K562 (cell line): ENCODE results near the gene RAB13. TPM values are rescaled to one million over a fixed set of nuclear protein-coding genes. Genes with fewer than 3 reads are reported as not detected.
"Not testable (repeated sequence)": the region's sequence is repeated elsewhere in the genome, so short reads cannot be mapped to it uniquely, and the experiment has no call there.

Experiments used
- ATAC-seq: fragments of 200-7000 bp; cut with Tn5 transposase; 3 replicates; pipeline ENCODE4 v1.9.1; 2020; ENCODE audit warnings: moderate library complexity
- BruUV-seq: library from RNA; stranded (reverse); fragments of 400-500 nt; replicated peaks from 2 replicates; lab custom pipeline; 2021; lab: Mats Ljungman, UMichigan
- CTCF ChIA-PET: fragments of 300-600 bp; formaldehyde crosslinking; extraction: SDS; loops from one replicate; lab custom pipeline; 2021; ENCODE audit warnings: low intra/inter-chr PET ratio; lab: Yijun Ruan, JAX
- POLR2A ChIA-PET: fragments of 300-600, 350-650 bp; sonication (Branson Sonifier 250); formaldehyde crosslinking; extraction: SDS; loops from one replicate; lab custom pipeline; 2021; ENCODE audit warnings: antibody characterized with exemption, inconsistent platforms; lab: Yijun Ruan, JAX
- DNase-seq, 4 experiments: peaks; one replicate each; pipeline versions ENCODE4 v3.0.0 to v3.0.0-alpha.2; 2011 to 2018; ENCODE audit warnings: low spot score in 3 of 4, mixed read lengths in 3 of 4; ENCODE audit errors: extremely low read depth in 1 of 4
- FAIRE-seq: peaks from 2 replicates; lab custom pipeline; 2011; peaks lifted over from hg19 to GRCh38; lab: Jason Lieb, UNC
- H2AFZ ChIP-seq: 2 replicates; pipeline ENCODE4 v1.6.0; 2011; ENCODE audit warnings: low read depth, low read length, control low read depth, inconsistent platforms
- H3K27ac ChIP-seq: fragments of 200-600 bp; 3 replicates; pipeline ENCODE4 v1.8.0; 2011; ENCODE audit warnings: low read depth, mild to moderate bottlenecking, control low read depth, inconsistent platforms, low read length, moderate library complexity, mixed read lengths; ENCODE audit errors: extremely low read depth
- H3K27me3 ChIP-seq, 2 experiments: fragments of 300-600 bp in 1 of 2; 2 replicates in 1 of 2; 3 replicates in 1 of 2; pipeline versions ENCODE4 v1.6.0 to v1.8.0; 2011; ENCODE audit warnings: inconsistent platforms in 2 of 2, low read length in 2 of 2, mild to moderate bottlenecking in 1 of 2, mixed read lengths in 1 of 2, moderate library complexity in 1 of 2; ENCODE audit not compliant: control insufficient read depth in 2 of 2, insufficient read depth in 2 of 2
- H3K36me3 ChIP-seq: fragments of 300-600 bp; 3 replicates; pipeline ENCODE4 v1.8.0; 2011; ENCODE audit warnings: mild to moderate bottlenecking, low read length, inconsistent platforms; ENCODE audit not compliant: control insufficient read depth, insufficient read depth
- H3K4me1 ChIP-seq, 2 experiments: fragments of 200-600 bp in 1 of 2; replicated peaks in 1 of 2; 2 replicates in 1 of 2; 3 replicates in 1 of 2; pipeline versions ENCODE4 v1.5.1 to v1.8.0; 2011; ENCODE audit warnings: inconsistent platforms in 2 of 2, low read length in 2 of 2, mild to moderate bottlenecking in 1 of 2, mixed read lengths in 1 of 2, moderate library complexity in 1 of 2; ENCODE audit not compliant: control insufficient read depth in 2 of 2, insufficient read depth in 2 of 2
- H3K4me2 ChIP-seq: 2 replicates; pipeline ENCODE4 v1.6.1; 2011; ENCODE audit warnings: low read length, control low read depth, inconsistent platforms, mixed read lengths; ENCODE audit not compliant: insufficient read depth
- H3K4me3 ChIP-seq: fragments of 200-600 bp; sonication (generic), shearing (Covaris generic); 2 replicates; pipeline ENCODE4 v1.5.1; 2016; ENCODE audit warnings: control low read depth, inconsistent platforms
- H3K79me2 ChIP-seq: fragments of 200-600 bp; 3 replicates; pipeline ENCODE4 v1.8.0; 2011; ENCODE audit warnings: low read length, inconsistent platforms; ENCODE audit not compliant: control insufficient read depth, insufficient read depth
- H3K9ac ChIP-seq, 2 experiments: 2 replicates each; pipeline versions ENCODE4 v1.6.0 to v1.6.1; 2011; ENCODE audit warnings: low read depth in 2 of 2, low read length in 2 of 2, control low read depth in 1 of 2, inconsistent platforms in 1 of 2, mild to moderate bottlenecking in 1 of 2, mixed read lengths in 1 of 2; ENCODE audit not compliant: insufficient read depth in 1 of 2
- H3K9me1 ChIP-seq: one replicate; pipeline ENCODE4 v1.6.0; 2011; ENCODE audit warnings: inconsistent platforms, mild to moderate bottlenecking, low read length, moderate library complexity; ENCODE audit not compliant: control insufficient read depth, insufficient read depth
- H3K9me3 ChIP-seq: replicated peaks from 2 replicates; pipeline ENCODE4 v1.5.1; 2011; ENCODE audit warnings: low read depth, low read length, inconsistent platforms; ENCODE audit not compliant: control insufficient read depth, insufficient read depth
- H4K20me1 ChIP-seq: replicated peaks from 2 replicates; pipeline ENCODE4 v1.6.1; 2011; ENCODE audit warnings: low read length, inconsistent platforms, mixed read lengths; ENCODE audit not compliant: control insufficient read depth, insufficient read depth
- E2F8 ChIP-seq: fragments of 450-650 bp; IDR thresholded peaks from 2 replicates; pipeline ENCODE4 v1.7.1; 2018; ENCODE audit warnings: mild to moderate bottlenecking, low read depth; ENCODE audit not compliant: partially characterized antibody
- FOXM1 ChIP-seq, 2 experiments: fragments of 450-650 bp in 1 of 2; sonication (generic) in 1 of 2; formaldehyde crosslinking in 1 of 2; IDR thresholded peaks; 2 replicates each; pipeline versions ENCODE4 v1.6.1 to v1.9.0; 2017 to 2022; ENCODE audit warnings: low read depth in 2 of 2, mild to moderate bottlenecking in 2 of 2, missing genetic modification reagents in 1 of 2, moderate library complexity in 1 of 2
- IRF2 ChIP-seq: sonication (generic); formaldehyde crosslinking; IDR thresholded peaks from 2 replicates; pipeline ENCODE4 v1.8.1; 2022; ENCODE audit warnings: mild to moderate bottlenecking, missing genetic modification reagents
- KLF1 ChIP-seq: fragments of 450-650 bp; IDR thresholded peaks from 2 replicates; pipeline ENCODE4 v1.6.1; 2016; ENCODE audit warnings: missing genetic modification characterization, missing compliant biosample characterization
- MLLT1 ChIP-seq, 2 experiments: fragments of 450-650 bp; IDR thresholded peaks; 2 replicates each; pipeline ENCODE4 v1.6.1; 2016
- MYC ChIP-seq, 2 experiments: fragments of 250-450 bp in 1 of 2; sonication (Bioruptor Pico) in 1 of 2; IDR thresholded peaks; 2 replicates each; pipeline versions ENCODE4 v1.5.1 to v1.6.1; 2012 to 2021; ENCODE audit warnings: low read depth in 2 of 2, borderline replicate concordance in 1 of 2, improper control_type of control experiment in 1 of 2, low read length in 1 of 2, mild to moderate bottlenecking in 1 of 2, moderate library complexity in 1 of 2
- SAP30 ChIP-seq: fragments of 200-600 bp; sonication (generic); IDR thresholded peaks from 2 replicates; pipeline ENCODE4 v1.6.1; 2012; ENCODE audit warnings: borderline replicate concordance, low read depth, mild to moderate bottlenecking, moderate library complexity, low read length, control low read depth, inconsistent platforms; ENCODE audit not compliant: insufficient read depth, poor library complexity, severe bottlenecking
- TAF1 ChIP-seq: IDR thresholded peaks from 2 replicates; pipeline ENCODE4 v1.6.1; 2011; ENCODE audit warnings: mild to moderate bottlenecking, low read length, moderate library complexity; ENCODE audit not compliant: insufficient read depth, control insufficient read depth, severe bottlenecking; ENCODE audit errors: extremely low read depth
- ZNF146 ChIP-seq: IDR thresholded peaks from one replicate; pipeline ENCODE4 v1.6.1; 2018; ENCODE audit warnings: missing compliant biosample characterization; ENCODE audit not compliant: unreplicated experiment
- ZZZ3 ChIP-seq: fragments of 450-650 bp; IDR thresholded peaks from 2 replicates; pipeline ENCODE4 v1.6.1; 2016; ENCODE audit warnings: antibody characterized with exemption, mild to moderate bottlenecking, moderate library complexity
- WGBS: fragments of 100-300 bp; shearing (Covaris generic); methylation state at CpG from one replicate; pipeline ENCODE4 v1.1.6; 2016; ENCODE audit warnings: low coverage, mixed read lengths; ENCODE audit not compliant: insufficient coverage; ENCODE audit errors: missing lambda C conversion rate; 5-methylcytosine and 5-hydroxymethylcytosine counted together
- in situ Hi-C: fragments of 300-500 bp; cut with MboI; formaldehyde crosslinking; loops from 4 replicates; pipeline ENCODE4 v1.15.0; 2018; ENCODE audit warnings: inconsistent platforms, mixed read lengths
- intact Hi-C: fragments of 100-400 bp; cut with micrococcal nuclease; formaldehyde crosslinking; loops from 2 replicates; pipeline ENCODE4 v1.14.2; 2022
- polyA plus RNA-seq, 8 experiments: library from polyadenylated mRNA; depleted of rRNA in 4 of 8; stranded (reverse) in 5 of 8; unstranded in 3 of 8; fragments of >200 nt; fragmentation: Nextera tagmentation in 2 of 8; fragmentation: Illumina TruSeq in 1 of 8; extraction: Ambion mirVana in 2 of 8; extraction: Trizol in 1 of 8; gene quantifications; 2 replicates each; pipeline versions ENCODE4 v1.2.1 to v1.2.3, GENCODE V29; 2011 to 2014; ENCODE audit warnings: inconsistent platforms in 1 of 8, missing spikeins in 1 of 8
- total RNA-seq, 7 experiments: library from RNA; depleted of rRNA in 6 of 7; stranded (reverse); fragments of >200 nt in 6 of 7; fragmentation: Illumina TruSeq in 2 of 7; extraction: Trizol in 2 of 7; gene quantifications; 2 replicates each; pipeline versions ENCODE4 v1.2.1 to v1.2.3, GENCODE V29; 2011 to 2021; ENCODE audit warnings: low replicate concordance in 1 of 7

Gene RAB13
- total and polyA plus RNA-seq, 9 of the 15 experiments (the other 6 are each of a cell fraction or from before 2014, with no cell fraction given), result 22.3 to 100 (median 39.8) TPM

- no peak for TF ChIP-seq FOXM1 (IDR thresholded peaks at IDR 0.05; ENCODE audit: low read depth)
- no peak for TF ChIP-seq FOXM1 (CRISPR knock-in tag; IDR thresholded peaks at IDR 0.05; ENCODE audit: low read depth)
- no peak for TF ChIP-seq IRF2 (CRISPR knock-in tag)
- TF ChIP-seq E2F8, result peak; percentile 49
- no peak for TF ChIP-seq MYC (IDR thresholded peaks at IDR 0.05; ENCODE audit: low read depth, low read length)
- no peak for TF ChIP-seq MYC (CRISPR knock-in tag; IDR thresholded peaks at IDR 0.05; ENCODE audit: borderline replicate concordance, low read depth)
- TF ChIP-seq MLLT1 (IDR thresholded peaks at IDR 0.05), result 0 out of 4 replicates have a peak, but pooled peaks of 1 of the 2 experiments have one; percentile 40
- no peak for TF ChIP-seq ZZZ3
- no peak for TF ChIP-seq KLF1 (tag)
- TF ChIP-seq TAF1, result peak; percentile 34
- no peak for TF ChIP-seq ZNF146 (CRISPR knock-in tag)
- TF ChIP-seq SAP30, result no peak
These were observed at the start of gene RAB13 (continued) for GRCh38 chr1:153985941-153986761.

GRCh38 chr1:154033697-154034096, 47.6 kb upstream of the RAB13 start:
- H3K4me3 ChIP-seq, H3K27me3 ChIP-seq, H3K79me2 ChIP-seq, intact Hi-C loops, ATAC-seq, H3K9ac ChIP-seq, H4K20me1 ChIP-seq, CTCF ChIA-PET, H3K27ac ChIP-seq, FAIRE-seq, H3K4me1 ChIP-seq, H3K9me3 ChIP-seq, H2AFZ ChIP-seq, H3K9me1 ChIP-seq, BruUV-seq, in situ Hi-C loops, H3K4me2 ChIP-seq, DNase-seq, H3K36me3 ChIP-seq: not testable (repeated sequence)
- POLR2A ChIA-PET, result interaction anchor here (0.9 kb wide), 1 partner anchor 9 kb away, joined by 5 read pairs; no protein-coding TSS in a partner anchor
- 0% methylated on average over 1 of the region's 1 CpG for WGBS
